NOMO-1 treated with dmso at 0.1 percent for 144 hours (cell line): Measurements from ENCODE around the gene TSPAN32.
"Not testable (repeated sequence)": the region's sequence is repeated elsewhere in the genome, so short reads cannot be mapped to it uniquely, and the experiment has no call there.

ENCODE experiments used
- DNase-seq: peaks from one replicate; lab custom pipeline; 2025; ENCODE audit not compliant: unreplicated experiment; lab: John Stamatoyannopoulos, UW

Gene TSPAN32

DNA sequence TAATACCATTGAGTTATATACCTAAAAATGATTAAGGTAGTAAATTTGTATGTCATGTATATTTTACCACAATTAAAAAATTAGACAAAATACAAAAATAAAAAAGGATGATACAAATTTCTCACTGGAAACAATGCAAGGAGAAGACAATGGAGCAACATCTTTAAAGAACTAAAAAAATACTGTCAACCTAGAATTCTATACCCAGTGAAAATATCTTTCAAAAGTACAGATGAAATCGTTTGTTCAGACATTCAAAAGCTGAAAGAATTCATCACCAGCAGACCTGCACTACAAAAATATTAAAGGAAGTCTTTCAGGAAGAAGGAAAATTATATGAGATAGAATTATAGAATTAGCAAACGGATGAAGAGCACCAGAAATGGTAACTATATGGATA lies 21.6 kb upstream of the TSPAN32 start:
- no peak for DNase-seq

DNA sequence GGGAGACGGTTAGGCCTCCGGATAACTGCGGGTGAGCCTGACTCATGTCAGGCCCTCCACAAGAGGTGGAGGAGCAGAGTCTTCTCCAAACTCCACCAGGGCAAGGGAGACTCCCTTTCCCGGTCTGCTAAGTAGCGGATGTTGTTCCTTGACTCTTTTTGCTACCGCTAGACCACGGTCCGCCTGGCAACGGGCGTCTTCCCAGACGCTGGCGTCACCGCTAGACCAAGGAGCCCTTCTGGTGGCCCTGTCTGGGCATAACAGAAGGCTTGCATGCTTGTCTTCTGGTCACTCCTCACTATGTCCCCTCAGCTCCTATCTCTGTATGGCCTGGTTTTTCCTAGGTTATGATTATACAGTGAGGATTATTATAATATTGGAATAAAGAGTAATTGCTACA lies 15.5 kb upstream of the TSPAN32 start:
- DNase-seq: not testable (repeated sequence)

DNA sequence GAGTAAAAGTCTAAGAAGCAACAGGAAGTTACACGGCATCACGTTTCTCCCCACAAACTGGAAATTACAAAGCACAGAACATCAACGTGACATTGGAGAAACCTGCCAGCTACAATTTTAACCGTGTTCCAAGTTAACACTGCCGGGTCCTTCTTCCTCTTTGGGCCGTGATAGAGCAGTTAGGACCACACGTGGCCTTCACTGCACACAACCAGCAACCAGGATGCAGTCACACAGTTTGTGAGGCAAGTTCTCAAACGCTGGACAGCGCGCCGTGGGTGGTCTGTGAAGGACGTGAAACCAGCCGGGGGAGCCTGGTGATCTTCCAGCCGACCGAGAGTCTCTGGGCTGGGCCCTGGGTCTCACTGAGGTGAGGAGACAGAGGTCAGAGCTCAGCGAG lies 14.7 kb upstream of the TSPAN32 start:
- peak; percentile 63 for DNase-seq

DNA sequence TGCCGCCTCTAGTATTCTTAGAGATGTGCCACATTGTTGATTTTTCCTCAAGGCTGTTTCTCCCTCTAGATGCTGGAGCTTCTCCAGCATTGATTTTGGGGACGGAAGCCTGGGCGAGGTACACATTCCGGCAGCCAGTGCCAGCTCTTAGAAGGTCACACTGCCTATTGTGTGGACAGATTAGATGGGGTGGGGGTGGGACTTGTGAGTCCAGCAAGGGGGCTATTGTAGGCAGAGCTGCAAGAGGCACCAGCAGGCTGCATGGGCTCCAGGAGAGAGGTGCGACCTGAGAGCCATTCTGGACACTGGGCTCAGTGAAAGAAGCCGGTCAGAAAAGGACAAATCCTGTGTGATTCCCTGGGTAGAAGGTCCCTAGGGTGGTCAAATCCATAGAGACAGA lies 12.5 kb upstream of the TSPAN32 start:
- no peak for DNase-seq

DNA sequence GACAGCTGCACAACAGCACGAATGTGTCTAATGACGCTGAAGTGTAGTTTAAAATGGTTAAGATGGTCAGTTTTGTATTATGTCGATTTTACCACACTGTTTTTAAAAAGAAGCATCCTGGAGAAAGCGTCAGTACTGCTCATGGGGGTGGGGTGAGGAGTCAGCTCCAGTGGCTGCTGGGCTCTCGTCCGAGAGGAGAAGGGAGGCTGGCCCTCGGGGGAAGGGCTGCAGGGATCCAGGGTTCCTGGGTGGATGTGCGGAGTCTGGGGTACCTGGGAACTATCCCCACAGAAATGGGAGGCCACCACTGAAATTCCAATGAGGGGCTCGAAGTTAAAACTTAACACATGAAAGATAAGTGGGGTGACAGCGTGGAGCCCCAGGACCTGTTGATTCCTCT lies 12.0 kb upstream of the TSPAN32 start:
- DNase-seq: no peak

DNA sequence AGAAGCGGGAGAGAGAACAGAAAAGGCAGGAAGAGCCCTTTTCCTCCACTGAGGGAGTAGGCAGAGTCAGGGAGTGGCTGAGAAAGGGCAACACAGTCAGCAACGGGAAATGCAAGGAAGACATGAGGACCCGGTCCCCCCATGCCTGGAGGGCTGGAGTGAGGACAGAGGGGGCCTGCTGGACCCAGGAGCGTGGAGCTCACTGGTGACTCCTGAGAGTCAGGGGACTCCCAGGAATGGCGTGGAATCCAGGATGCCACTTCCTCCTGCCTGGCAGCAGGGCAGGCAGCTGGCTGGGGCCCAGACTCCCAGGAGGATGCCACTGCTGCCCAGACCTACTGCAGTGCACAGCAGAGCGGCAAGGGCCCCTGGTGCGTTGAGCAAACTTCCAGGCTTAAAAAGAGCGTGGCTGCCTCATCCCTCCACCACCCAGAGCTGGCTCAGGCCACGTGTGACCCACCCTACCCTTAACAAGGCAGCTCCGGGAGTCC lies 11.4 kb upstream of the TSPAN32 start:
- no peak for DNase-seq

DNA sequence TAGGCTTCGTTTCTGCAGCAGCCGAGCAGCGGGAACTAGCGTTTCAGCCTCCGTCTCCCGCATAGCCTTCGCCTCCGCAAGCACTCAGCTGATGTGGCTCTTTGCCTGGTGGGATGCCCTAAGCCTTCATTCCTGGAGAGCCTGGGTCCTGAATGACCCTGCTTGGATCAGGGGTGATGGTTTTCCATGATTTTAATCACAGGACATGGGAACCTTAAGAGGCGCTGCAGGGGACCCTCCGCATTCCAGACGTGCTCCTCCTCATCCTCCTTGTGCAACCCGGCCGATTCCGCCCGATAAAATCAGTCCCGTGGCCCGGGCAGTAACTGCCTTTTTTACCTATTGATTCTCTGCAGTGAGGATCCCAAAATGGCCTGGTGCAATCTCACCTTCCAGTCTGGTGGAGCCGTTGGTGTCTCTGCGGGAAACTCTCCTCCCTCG lies 8.3 kb upstream of the TSPAN32 start:
- no peak for DNase-seq

DNA sequence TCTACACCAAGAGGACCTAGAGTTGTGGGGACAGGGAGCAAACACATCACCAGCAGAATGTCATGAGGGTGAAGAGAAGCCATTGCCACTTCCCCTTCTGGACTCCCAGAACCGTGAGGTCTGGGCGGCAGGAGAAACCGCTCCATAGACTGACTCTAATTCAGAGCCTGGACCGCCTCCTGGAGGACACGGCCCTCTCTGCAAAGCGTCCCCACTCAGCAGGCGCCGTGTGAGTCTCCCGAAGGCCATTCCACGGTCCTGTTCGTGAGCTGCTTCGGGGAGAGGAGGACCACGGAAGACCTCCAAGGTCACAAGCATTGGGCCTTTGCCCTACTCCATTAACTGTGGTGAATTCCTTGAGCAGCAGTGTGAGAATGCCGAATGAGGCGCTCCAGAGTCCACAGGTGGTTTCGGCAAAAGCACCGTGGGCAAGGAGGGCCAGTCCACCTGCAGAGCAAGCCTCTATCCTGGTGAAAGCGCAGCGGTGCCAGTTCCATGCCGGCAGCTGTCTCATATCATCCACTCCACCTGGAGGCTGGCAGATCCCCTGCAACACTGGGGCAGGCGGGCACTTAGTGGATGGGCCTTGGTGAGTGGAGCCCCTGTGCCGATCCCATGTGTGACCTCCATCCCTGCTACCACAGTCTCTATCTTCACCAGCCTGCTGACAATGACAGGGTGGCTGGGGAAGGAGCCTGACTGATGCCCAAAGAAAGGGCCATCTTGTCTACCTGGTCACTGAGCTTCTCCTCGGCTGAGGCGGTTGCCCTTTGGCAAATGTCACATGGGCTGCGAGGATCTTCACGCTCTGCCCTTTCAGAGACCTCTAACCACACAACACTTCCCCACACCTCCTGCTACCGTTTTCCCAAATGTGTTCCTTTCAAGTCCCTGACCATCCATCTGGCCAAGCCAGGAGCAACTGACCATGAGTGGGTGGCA lies 7.6 kb upstream of the TSPAN32 start:
- DNase-seq: peak; percentile 67

DNA sequence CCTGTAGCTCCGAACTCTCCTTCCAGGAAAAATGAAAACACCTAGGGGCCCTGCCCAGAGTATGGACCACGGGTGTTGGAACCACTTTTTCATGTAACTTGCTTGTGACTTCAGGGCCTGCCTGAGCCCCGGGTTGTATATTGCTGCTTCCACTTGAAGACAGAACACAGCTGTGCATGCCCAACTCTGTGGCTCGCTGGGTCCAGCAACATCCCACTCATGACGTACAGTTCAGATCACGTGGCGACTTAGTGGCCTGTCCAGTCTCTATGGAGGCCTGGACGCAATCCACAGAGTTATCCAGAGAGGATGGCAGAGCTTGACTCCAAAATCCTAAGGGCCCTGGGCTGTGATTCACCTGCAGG lies 6.9 kb upstream of the TSPAN32 start:
- no peak for DNase-seq

DNA sequence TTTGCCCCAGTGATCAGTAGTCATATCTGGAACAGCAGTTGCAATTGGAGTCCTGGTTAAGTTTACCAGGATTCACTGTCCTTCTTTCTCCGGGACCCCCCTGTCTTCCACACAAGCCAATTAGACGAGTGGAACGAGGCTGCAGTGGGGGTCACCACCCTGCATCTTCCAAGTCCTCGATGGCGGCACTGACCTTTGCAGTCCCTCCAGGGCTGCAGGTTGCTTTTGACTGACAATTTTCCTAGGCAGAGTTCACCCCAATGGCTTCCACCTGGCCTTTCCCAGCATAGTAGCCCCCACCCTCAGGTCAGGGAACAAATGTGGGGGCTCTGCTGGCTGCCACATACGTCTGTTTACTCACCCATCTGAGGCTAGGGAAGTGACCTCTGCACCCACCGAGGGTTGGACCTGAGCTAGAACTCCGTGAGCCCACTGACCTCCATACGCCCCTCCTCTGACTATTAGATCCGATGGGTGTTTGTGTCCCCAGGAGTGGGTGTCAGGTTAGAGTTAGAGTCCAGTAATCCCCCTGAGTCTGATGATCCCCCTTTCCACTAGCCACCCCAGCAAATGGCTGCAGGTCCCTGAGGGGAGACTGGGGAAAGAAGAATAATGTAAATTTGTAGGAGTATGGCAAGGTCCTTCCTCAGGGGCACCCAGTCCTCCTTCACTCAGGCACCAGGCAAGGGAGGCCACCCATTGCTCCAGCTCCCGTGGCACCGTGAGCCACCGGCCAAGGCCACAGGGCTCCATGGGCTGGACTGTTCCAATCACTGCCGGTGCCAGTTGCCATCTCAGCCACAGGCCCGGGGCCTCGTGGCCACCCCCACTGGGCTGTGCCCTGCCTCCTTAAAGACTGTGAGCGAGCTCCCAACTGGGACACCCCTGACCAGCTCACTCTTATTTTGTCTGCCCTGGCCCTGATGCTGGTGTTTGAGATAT lies 5.6 kb upstream of the TSPAN32 start:
- no peak for DNase-seq

DNA sequence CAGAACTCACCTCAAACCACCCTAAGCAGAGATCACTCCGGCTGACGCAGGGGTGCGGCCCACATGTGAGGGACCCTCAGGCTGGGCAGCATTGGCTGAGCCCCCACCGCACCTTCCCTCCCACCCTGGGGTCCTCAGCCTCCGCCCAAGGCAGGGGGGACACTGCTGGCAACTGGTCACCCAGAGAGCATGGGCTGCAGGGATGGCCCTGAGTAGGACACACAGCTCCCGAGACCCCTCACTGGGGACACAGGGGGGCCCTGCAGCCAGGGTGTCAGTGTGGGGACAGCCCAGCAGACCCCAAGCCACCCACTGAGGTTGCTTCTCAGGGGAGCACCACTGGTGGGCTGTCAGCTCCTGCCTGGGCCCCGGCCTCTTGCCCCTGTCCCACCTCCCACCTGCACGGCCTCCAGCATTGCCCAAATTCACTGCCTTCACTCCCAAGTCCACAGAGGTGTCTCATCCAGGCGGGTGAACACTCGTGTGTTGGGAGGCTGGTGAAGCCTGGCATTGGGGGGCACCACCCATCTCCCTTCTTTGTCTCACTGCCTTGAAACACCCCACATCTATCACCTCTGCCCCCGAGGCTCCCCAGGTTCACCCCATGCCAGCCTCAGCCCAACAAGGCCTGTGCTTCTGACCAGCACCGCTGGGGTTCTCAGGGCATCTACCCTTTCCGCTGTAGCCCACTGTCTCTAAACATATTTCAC lies 4.7 kb upstream of the TSPAN32 start:
- no peak for DNase-seq

DNA sequence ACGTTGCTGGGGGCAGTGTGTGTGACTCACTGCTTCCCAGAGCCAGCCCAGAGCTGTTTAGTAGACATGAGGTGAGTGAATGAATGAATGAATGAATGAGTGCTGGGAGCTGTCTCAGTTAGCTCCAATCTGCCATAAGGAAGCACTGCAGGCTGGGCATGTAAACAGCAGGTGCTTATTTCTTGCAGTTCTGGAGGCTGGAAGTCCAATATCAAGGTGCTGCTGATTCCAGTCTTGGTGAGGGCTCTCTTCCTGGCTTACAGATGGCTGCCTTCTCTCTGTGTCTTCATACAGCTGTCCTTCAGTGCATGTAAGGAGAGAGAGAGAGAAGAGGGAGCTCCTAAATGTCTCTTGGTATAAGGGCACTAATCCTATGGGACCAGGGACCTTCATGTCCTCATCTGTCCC lies 4.2 kb upstream of the TSPAN32 start:
- DNase-seq: no peak

DNA sequence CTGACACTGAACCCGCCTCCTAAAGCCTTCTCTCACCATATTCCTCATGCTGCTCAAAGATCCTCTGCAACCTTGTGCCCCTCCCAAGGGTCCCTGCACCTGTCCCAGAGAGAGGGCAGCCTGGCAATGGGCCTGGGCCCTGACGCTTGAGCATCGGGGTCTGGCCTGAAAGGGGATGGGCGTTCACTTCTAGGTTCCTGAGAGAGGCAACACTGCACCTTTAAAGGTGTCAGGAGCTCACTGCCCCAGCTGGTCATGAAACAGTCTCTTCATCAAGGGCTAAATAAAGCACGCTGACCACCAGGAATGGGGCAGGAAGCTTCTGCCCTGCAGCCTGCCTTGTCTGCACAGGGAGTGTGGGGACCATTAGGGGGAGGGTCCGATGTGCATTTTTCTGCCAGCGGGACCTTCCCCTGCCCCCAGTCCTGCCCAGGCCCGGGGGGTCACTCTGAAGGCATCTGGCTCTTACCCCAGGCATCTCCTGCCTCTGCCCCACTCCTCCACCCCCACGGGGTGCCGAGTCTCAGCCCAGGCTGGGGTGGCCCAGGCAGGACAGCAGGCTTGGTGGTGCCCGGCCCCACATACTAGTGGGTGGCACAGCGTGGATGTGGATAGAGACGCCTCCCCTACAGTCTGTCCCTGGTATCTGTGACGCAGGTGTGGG lies 3.5 kb upstream of the TSPAN32 start:
- no peak for DNase-seq

DNA sequence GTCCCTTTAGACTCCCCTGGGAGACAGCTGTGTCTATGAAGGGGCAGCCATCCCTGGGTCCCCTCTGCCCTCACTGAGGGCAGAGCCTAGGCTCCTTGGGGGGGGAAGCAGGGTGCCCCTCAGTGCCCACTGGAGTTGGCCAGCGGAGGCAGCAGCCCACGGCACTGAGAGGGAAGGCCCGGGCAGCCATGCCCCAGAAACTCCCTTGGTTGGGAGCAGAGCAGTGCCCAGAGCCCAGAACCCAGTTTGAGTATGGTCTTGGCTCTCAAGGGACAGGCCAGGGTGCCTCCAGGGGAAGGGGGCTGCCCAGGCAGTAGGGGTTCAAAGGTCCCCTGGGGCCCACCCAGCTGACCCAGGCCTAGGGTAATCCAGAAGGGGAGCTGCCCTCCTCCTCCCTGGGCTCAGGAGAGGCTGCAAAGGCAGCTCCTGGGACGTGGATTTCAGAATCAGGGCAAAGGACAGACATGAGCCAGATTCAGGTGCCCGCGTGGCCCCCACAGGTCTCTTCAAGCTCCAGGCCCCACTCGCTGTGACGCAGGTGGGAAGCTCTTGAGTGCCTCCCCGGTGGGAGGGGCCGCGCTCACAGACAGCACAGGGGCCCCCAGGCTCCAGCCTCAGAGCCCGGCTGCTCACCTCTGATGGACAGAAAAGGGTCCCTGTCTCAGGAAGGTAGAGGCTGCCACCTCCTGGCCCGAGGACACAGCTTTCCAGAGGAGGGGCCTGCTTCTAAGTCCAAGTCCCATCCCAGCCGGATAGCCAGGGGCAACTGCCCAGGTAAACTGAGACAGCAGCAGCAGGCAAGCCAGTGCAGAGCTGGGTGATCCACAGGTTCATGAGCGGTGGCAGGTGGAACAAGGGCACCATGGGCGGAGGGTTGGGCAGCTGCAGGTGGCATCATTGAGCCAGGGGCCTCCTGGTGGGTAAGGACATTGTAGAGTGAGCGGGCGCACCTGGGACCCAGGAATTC lies 2.7 kb upstream of the TSPAN32 start:
- DNase-seq: no peak

DNA sequence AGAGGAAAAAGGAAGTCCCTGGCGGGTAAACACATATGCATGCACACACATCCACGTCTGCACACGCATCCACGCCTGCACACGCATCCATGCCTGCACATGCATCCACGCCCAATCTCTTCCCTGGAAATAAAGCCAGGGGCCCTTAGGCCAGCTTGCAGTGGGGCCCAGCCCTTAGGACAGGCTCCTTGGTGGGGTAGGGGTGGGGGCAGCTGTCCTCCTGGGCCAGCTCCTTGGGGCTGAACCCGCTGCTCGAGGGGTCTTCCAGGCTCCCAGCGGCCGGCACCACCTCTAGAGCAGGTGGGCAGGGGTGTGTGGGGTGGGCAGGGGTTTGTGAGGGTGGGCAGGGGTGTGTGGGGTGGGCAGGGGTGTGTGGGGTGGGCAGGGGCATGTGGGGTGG lies 2.0 kb upstream of the TSPAN32 start:
- DNase-seq: no peak

DNA sequence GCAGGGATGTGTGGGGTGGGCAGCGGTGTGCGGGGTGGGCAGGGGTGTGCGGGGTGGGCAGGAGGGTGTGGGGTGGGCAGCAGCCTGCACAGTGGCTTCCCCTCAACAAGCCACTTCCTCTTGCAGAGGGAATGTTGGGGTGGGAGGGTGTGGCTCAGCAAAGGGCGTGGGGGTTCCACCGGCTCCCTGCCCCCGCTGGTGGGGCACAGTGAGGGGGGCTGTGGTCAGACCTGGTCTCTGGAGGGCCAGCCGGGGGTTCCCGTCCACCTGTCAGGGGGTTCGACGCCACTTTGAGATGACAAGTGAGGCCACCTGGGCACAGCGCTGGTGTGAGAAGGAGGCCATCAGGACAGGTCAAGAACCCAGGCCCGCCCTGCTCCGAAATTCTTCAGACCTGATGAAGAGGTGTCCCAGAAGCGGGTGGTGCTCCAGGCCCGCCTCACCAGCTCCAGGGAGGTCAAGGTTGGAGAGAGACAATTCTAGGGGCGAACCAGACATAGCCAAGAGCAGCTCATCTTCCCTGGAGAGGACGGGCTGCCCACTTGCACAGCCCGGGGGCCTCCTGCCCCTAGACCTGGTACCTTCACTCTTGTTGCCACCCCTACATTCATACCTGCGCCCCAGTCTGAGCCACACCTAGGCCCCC lies 1.4 kb upstream of the TSPAN32 start:
- no peak for DNase-seq

DNA sequence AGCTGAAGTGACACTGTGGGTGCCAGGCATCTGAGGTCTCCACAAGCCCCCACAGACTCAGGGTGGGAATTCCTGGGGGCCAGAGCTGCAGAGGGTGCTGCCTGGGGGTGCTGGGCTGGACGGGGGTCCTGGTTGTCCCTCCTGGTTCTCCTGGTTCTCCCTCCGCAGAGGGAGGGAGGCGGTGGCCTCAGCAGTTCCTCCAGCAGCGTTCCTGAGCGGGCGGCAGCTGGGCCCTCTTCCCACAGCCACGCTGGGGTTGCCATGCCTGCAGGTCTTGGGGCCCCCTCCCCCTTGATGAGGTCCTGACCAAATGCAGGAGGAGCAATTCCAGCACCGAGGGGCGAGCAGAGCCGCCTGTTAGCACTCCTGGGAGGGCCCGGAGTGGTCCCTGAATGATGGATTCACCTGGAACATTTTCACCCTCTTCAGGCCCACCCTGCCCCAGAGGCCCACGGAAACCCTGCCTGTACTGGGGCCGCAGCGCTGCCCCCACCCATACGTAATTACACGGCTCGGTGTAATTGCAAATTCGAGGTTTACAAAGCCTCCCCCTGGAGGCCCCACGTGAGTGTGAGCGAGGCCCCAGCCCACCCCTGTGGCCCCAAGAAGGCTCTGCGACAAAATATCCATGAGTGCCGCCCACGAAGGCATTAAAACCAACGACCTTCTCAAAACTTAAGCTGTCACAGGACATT lies 730 bp upstream of the TSPAN32 start:
- DNase-seq: no peak

DNA sequence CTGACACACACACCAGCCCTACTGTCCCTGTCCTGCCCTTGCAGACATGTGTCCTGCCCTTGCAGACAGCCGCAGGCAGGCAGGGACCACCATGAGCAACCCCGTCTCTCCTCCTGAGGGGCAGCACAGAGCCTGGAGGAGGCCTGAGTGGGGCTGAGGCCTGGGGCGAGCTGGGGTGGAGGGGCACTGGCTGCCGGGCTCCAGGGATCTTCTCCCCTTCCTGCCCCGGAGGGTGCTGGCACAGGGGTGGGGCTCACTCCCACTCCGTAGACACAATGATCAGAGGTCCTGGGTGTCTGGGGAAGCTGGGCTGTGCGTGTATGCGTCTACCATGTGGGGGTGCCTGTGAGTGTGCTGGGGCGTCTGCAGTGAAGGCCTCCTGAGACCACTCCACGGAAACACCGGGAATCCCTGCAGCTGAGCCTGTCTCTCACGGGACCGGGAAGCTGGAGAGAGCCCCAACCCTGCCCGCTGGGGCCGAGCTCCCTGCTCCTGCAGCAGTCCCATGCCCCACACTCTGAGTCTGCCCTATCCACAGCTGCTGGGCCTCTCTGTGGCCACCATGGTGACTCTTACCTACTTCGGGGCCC lies 588 bp downstream of the TSPAN32 start:
- peak; percentile 27 for DNase-seq
